GM12872 (cell line): ENCODE results near the gene TRDN.

ENCODE experiments used
- CTCF ChIP-seq: IDR thresholded peaks from 3 replicates; pipeline ENCODE4 v1.5.1; 2011; ENCODE audit warnings: low read depth, mild to moderate bottlenecking, low read length, moderate library complexity; ENCODE audit not compliant: insufficient read depth

The TRDN gene

GRCh38 chr6:123662757-123663156, 26.0 kb upstream of the TRDN start:
- no peak for TF ChIP-seq CTCF

- no peak for TF ChIP-seq CTCF
Measured at GRCh38 chr6:123661105-123661891, 24.5 kb upstream of the TRDN start.

GRCh38 chr6:123659960-123660748, 23.4 kb upstream of the TRDN start:
- TF ChIP-seq CTCF = no peak

GRCh38 chr6:123658848-123659247, 22.1 kb upstream of the TRDN start:
- TF ChIP-seq CTCF = no peak

GRCh38 chr6:123655521-123656306, 19.0 kb upstream of the TRDN start:
- TF ChIP-seq CTCF = no peak

GRCh38 chr6:123648723-123649122, 12.0 kb upstream of the TRDN start:
- TF ChIP-seq CTCF = no peak

- TF ChIP-seq CTCF = no peak
Measured at GRCh38 chr6:123648020-123648580, 11.3 kb upstream of the TRDN start.
